K562 (cell line): ENCODE measurements around the gene ATP6V0A4. TPM values are rescaled to one million over a fixed set of nuclear protein-coding genes. Genes with fewer than 3 reads are reported as not detected.

ENCODE experiments used
- TGIF2 ChIP-seq: sonication (generic); formaldehyde crosslinking; IDR thresholded peaks from 2 replicates; pipeline ENCODE4 v1.8.1; 2022; ENCODE audit warnings: mild to moderate bottlenecking, missing genetic modification reagents, moderate library complexity
- polyA plus RNA-seq, 8 experiments: library from polyadenylated mRNA; depleted of rRNA in 4 of 8; stranded (reverse) in 5 of 8; unstranded in 3 of 8; fragments of >200 nt; fragmentation: Nextera tagmentation in 2 of 8; fragmentation: Illumina TruSeq in 1 of 8; extraction: Ambion mirVana in 2 of 8; extraction: Trizol in 1 of 8; gene quantifications; 2 replicates each; pipeline versions ENCODE4 v1.2.1 to v1.2.3, GENCODE V29; 2011 to 2014; ENCODE audit warnings: inconsistent platforms in 1 of 8, missing spikeins in 1 of 8
- total RNA-seq, 7 experiments: library from RNA; depleted of rRNA in 6 of 7; stranded (reverse); fragments of >200 nt in 6 of 7; fragmentation: Illumina TruSeq in 2 of 7; extraction: Trizol in 2 of 7; gene quantifications; 2 replicates each; pipeline versions ENCODE4 v1.2.1 to v1.2.3, GENCODE V29; 2011 to 2021; ENCODE audit warnings: low replicate concordance in 1 of 7
- TF ChIP-seq, protein P1 (sequence below): sonication (generic); formaldehyde crosslinking; IDR thresholded peaks from 2 replicates; pipeline ENCODE4 v1.8.0; 2022; ENCODE audit warnings: mild to moderate bottlenecking, missing genetic modification reagents
- TF ChIP-seq, protein P2 (sequence below): sonication (generic); formaldehyde crosslinking; IDR thresholded peaks from 2 replicates; pipeline ENCODE4 v1.8.0; 2023; ENCODE audit warnings: missing genetic modification reagents, mild to moderate bottlenecking, borderline replicate concordance

Gene ATP6V0A4
- total and polyA plus RNA-seq, 9 of the 15 experiments (the other 6 are each of a cell fraction or from before 2014, with no cell fraction given), result 0.03 TPM; not detected in 8

DNA sequence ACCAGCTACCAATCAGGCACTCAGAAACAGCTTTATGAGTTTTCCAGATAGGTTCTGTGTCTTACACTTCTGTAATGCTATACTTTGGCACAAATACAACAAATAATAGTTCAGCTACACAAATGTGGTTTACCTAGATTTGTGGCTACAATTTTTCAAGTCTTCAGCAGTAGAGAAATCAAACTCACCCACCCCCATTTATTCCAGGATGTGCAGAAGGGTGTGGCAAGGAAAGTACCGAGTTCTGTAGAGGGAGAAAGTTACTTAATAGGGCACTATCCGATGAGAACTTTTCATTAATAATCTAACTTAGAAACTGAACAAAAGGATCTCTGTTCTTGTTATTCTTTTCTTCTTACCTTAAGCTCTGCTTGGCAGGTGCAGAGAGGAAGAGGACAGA, 30.3 kb upstream of the ATP6V0A4 start (continued):
- TF ChIP-seq TGIF2, result no peak
- TF ChIP-seq, protein P1, sequence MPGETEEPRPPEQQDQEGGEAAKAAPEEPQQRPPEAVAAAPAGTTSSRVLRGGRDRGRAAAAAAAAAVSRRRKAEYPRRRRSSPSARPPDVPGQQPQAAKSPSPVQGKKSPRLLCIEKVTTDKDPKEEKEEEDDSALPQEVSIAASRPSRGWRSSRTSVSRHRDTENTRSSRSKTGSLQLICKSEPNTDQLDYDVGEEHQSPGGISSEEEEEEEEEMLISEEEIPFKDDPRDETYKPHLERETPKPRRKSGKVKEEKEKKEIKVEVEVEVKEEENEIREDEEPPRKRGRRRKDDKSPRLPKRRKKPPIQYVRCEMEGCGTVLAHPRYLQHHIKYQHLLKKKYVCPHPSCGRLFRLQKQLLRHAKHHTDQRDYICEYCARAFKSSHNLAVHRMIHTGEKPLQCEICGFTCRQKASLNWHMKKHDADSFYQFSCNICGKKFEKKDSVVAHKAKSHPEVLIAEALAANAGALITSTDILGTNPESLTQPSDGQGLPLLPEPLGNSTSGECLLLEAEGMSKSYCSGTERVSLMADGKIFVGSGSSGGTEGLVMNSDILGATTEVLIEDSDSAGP (CRISPR knock-in tag), result no peak
- TF ChIP-seq, protein P2, sequence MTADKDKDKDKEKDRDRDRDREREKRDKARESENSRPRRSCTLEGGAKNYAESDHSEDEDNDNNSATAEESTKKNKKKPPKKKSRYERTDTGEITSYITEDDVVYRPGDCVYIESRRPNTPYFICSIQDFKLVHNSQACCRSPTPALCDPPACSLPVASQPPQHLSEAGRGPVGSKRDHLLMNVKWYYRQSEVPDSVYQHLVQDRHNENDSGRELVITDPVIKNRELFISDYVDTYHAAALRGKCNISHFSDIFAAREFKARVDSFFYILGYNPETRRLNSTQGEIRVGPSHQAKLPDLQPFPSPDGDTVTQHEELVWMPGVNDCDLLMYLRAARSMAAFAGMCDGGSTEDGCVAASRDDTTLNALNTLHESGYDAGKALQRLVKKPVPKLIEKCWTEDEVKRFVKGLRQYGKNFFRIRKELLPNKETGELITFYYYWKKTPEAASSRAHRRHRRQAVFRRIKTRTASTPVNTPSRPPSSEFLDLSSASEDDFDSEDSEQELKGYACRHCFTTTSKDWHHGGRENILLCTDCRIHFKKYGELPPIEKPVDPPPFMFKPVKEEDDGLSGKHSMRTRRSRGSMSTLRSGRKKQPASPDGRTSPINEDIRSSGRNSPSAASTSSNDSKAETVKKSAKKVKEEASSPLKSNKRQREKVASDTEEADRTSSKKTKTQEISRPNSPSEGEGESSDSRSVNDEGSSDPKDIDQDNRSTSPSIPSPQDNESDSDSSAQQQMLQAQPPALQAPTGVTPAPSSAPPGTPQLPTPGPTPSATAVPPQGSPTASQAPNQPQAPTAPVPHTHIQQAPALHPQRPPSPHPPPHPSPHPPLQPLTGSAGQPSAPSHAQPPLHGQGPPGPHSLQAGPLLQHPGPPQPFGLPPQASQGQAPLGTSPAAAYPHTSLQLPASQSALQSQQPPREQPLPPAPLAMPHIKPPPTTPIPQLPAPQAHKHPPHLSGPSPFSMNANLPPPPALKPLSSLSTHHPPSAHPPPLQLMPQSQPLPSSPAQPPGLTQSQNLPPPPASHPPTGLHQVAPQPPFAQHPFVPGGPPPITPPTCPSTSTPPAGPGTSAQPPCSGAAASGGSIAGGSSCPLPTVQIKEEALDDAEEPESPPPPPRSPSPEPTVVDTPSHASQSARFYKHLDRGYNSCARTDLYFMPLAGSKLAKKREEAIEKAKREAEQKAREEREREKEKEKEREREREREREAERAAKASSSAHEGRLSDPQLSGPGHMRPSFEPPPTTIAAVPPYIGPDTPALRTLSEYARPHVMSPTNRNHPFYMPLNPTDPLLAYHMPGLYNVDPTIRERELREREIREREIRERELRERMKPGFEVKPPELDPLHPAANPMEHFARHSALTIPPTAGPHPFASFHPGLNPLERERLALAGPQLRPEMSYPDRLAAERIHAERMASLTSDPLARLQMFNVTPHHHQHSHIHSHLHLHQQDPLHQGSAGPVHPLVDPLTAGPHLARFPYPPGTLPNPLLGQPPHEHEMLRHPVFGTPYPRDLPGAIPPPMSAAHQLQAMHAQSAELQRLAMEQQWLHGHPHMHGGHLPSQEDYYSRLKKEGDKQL (CRISPR knock-in tag), result no peak
